ENCODE data around the gene SH3D21.
A peak's percentile ranks its signal among the peaks of the same experiment; 100 is the strongest.

Gene SH3D21

DNA sequence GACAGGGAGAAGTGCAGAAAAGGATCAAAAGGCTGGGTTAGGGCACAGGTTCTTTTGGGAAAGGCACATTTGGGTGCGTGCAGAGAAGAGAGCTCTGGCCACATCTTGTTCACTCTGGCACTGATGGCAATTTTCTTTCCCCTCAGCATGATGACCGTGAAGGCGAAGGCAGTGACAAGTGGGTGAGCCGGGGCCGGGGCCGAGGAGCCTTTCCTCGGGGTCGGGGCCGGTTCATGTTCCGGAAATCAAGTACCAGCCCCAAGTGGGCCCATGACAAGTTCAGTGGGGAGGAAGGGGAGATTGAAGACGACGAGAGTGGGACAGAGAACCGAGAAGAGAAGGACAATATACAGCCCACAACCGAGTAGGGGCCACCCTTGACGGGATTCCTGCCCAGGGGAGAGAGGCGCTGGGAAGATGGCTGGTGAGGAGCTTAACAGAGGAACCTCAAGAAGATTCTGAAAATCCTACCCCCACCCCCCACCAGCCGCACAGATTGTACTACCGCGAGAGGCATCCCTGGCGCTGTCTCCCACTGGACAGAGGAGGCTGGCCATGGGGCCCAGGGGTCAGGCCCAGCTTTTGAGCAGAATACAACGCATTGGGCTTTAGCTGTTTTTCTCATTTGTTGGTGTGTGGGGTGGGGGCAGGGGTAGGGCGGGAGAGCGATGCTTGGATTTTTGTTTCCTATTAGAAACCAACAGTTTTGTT, 2.4 kb upstream of the SH3D21 start:
- DNase-seq (ENCODE audit: low spot score) = no peak

DNA sequence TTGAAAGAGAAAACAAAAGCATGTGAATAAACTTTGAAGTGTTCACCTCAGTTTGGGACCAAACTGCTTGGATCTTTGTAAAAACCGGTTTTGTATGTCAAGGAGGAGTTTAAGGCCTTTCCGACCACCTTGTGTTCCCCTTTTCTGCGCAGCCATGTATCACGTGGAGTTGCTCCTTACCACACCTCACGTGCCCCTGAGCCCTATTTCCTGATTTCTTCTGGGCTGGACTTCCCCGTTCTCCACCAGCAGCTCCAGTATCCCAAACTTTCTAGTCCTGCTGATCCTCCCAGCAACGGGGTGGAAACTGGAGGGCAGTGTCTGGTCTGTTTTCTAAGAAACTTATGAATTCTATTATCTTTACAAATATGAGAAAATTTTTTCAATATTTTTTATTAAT, 1.6 kb upstream of the SH3D21 start:
- DNase-seq (ENCODE audit: low spot score) = no peak

DNA sequence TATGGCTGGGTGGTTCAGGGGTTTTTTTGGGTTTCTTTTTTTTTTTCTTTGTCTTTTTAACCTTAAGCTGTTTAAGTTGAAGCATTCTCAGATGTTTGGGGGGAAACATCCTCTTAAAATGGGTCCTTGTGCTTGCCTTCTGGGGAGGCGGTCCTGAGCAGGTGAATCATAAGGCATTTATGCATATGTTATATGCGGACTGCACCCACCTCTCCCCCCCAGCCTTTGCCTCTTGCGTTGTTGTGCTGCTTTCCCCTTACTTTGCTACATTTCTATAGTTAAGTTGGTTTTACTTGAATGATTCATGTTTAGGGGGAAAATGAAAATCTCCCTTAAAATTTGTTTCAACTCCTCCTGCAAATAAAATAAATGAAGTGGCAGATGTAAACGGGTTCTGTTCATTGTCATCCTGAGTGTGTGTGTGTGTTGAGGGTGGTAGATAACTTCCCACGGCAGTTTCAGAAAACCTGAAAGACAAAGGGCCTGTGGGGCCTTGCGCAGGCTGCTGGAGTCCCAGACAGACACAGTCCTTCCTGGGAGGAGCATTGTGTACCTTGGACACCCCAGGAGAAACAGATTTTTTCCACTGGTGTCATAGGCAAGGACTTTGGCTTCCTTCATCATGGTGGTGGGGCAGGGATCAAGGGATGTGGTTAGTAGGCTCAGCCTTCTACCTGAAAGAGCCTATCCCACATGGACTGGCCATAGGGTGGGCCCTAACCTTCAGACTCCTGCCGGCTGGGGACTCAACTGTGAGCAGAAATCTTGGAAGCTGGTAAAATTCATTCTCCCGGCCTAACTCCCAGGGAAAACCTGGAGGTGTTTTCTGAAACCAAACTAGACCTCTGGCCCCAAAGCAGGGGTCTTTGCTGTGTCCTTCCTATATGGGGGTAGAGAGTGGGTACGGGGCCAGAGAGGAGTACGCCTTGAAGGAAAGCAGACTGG, 926 bp upstream of the SH3D21 start:
- no peak for DNase-seq (ENCODE audit: low spot score)

DNA sequence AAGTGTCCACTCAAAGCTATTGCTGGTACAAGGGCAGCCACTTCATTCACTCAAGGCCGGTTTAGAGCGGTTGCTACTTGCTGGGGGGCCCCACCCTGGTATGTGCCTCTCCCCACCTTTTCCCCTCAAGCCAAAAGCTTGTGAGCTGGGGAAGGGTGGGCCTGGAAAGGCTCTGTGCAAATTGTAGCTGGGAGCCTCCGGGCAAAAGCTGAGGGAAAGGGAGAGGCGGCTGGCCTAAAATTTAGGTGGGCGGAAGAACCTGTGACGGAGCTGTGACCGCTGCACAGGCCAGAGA, 306 bp upstream of the SH3D21 start:
- DNase-seq (ENCODE audit: low spot score) = no peak

DNA sequence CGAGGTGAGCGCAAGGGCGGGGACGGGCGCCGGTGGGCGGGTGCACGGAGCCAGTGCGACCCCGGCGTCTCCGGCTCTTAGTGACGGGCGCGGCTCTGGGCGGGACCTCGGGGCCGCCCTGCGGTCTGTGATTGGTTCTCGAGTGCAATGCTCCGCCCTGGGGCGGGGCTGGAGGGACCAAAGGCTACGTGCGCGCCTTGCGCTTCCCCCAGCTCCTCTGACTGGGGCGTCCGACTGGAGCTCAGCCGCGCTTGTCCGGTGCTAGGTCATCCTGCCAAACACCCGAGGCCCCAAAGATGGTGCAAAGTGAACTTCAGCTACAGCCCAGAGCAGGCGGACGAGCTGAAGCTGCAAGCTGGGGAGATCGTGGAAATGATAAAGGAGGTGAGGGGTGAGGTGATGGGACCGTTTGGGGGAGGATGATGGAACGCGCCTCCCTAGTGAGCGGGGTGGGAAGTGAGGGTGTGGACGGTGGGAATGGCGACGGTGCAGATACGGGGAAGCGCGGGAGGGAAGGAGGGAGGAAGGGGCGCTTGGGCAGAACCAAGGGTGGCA, 811 bp downstream of the SH3D21 start:
- DNase-seq (ENCODE audit: low spot score) = peak; percentile 79

DNA sequence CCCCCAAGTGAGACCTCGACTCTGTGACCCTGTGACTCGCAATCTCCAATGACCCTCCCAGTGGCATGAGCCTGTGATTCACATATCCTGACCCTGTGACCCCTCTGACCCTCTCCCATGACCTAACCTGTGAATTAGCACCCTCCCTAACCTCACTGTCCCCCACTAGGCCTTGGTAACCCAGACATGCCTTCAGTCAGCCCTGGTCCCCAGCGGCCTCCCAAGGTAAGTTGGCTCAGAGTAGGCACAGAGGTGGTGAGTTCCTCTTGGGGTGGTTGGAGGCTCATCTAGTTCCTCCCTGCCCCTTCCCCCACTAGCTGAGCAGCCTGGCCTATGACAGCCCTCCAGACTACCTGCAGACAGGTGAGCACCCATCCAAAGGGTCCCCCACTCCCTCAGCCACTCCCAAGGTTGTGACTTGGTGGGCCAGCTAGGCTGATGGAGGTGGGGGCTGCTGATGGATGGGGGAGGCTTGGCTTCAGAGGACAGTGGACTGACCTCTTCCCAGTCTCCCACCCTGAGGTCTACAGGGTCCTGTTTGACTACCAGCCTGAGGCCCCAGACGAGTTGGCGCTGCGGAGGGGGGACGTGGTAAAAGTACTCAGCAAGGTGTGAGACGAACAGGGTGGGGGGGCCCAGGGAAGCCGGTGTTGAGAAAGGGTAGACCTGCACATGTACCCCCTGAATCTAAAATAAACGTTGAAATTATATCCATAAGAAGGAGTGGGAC, 1.6 kb downstream of the SH3D21 start:
- no peak for DNase-seq (ENCODE audit: low spot score)

DNA sequence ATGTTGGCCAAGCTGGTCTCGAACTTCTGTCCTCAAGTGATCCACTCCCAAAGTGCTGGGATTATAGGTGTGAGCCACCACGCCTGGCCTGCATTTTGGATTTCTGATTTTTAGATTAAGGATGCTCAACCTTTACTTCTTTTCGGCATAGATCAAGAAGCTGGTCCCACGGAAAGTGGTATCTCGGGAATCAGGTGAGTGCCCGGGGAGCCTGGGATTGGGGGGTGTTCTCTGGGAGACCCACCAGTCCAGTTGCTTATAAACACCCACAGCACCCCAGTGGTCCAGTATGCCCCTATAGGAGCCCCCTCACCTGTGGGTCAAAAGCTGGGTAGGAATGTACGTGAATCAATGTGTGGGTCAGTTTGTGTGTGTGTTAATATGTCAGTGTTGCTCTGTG, 3.2 kb downstream of the SH3D21 start:
- no peak for DNase-seq (ENCODE audit: low spot score)

DNA sequence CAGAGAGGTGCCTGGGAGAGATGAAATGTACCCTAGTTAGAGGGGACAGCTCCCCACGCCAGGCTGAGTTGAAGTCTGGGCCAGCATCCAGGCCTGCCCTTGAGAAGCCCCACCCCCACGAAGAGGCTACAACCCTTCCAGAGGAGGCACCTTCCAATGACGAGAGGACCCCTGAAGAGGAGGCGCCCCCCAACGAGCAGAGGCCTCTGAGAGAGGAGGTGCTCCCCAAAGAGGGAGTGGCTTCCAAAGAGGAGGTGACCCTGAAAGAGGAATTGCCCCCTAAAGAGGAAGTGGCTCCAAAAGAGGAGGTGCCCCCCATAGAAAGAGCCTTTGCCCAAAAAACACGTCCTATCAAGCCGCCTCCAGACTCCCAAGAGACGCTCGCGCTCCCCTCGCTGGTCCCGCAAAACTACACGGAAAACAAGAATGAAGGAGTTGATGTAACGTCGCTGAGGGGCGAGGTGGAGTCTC, 14.2 kb downstream of the SH3D21 start:
- DNase-seq (ENCODE audit: low spot score) = no peak

DNA sequence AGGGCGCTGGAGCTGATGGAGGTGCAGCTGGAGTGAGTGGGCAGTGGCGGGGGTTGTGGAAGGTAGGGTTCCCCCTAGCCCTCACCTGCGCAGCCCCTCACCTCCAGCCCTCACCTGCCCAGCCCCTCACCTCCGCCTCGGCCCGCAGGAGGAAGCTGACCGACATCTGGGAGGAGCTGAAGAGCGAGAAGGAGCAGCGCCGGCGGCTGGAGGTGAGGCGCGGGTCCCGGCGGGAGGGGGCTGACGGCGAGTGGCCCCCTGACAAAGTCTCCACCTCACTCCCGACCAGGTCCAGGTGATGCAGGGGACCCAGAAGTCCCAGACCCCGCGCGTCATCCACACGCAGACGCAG, 14.6 kb downstream of the SH3D21 start:
- no peak for DNase-seq (ENCODE audit: low spot score)

DNA sequence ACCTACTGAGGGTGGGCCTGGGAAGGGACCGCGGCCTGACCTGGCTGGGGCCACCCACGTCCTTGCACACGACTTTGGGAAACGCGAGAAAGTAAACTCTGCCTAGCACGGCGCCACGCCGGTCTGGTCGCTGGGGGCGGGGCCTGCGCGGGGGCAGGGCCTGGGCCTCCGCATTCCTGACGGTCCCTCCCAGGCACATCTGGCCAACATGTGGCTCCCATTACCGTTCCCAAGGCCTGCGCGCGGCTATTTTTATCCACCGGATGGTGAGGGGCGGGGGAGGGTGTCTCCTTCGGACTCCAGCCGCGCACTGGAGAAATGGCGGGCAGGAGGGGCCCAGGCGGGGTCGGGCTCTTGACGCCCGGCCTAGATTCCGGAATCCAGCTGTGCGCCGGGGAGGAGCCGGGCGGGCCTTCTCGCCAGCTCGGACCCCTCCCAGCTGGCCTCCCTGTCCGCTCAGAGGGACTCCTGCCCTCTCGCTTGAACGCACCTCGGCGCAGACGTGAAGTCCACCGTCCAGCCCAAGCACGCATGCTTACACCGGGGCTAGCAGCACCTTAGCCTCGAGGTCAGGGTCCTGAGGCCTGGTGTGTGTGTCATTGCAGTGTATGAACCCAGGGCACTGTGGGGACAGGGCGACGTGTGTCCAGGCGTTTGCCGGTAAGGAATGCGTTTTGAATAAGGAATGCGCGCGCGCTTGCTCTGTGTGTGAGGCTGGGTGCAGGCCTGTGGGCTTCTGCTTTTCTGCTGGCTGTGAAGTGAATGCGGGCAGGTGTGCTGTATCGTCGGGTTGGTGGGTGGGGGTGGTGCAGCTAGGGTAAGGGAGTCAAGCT, 15.2 kb downstream of the SH3D21 start:
- no peak for DNase-seq (ENCODE audit: low spot score)

DNA sequence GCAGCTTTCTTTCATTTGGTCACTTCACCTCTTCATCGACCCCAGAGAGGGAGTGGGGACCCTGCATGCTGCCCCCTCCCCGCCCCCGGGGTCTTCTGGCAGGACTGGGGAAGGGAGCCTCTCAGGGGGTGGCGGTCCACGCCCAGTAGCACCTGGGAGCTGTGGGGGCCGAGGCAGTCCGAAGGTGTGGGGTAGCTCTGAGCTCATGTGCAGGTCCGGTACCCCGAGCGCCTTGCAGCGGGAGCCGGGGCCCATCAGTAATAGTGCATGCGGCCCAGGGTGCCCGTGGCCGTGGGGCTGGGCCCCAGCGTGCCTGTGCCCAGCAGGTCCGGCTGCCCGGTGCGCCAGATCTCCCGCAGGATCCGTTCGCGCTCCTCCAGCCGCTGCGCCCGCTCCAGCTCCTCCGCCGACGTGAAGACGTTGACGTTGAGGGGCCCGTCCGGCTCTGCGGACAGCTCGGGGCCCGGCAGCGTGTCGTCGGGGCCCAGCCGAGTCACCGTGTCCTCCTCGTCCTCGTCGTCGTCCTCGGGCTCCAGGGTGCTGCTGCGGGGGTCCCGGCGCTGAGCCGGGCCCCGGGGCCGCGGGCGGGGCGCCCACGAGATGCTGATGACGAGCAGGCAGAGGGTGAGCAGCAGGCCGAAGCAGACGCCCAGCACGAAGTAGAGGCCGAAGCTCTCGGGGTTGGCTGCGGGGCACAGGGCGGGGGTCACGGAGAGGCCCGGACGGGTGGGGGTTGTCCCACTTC, 16.0 kb downstream of the SH3D21 start:
- DNase-seq (ENCODE audit: low spot score) = no peak

DNA sequence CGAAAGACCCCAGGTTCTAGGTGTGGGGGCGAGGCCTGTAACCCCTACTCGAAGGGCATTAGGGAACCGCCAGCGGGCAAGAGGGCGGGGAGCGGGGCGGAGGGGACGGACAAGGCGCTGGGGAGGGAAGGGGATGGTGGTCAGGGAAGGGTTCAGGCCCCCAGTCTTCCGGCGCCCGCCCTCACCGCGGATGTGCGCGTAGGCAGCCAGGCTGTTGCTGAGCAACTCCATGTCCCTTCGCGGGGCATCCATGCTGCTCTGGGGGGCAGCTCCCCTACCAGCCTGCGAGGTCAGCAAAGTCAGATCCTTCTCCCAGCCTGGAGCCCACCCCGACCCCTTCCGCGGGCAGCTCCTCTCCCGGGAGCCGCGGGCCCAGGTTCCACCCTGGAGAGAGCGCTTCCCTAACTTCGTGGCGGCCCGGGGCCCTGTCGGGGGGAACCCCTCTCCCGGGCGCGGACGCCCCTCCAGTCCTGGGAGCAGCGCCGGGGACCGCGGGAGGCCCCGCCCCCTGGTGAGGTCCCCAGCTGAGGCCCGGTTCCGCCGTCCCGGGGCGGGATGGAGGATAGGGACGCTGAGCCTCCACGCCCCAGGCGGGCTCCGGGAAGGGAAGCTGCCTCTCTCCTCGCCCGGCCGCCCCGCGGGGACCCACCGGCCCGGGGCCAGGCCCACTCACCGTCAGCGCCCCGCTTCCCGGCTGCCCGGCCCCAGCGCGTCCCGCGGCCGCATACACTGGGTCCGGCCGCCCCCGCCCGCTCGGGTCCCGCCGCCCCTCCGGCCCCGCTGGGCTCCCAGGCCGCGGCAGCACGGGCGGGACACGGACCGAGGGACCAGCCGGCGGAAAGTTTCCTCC, 16.8 kb downstream of the SH3D21 start:
- no peak for DNase-seq (ENCODE audit: low spot score)

DNA sequence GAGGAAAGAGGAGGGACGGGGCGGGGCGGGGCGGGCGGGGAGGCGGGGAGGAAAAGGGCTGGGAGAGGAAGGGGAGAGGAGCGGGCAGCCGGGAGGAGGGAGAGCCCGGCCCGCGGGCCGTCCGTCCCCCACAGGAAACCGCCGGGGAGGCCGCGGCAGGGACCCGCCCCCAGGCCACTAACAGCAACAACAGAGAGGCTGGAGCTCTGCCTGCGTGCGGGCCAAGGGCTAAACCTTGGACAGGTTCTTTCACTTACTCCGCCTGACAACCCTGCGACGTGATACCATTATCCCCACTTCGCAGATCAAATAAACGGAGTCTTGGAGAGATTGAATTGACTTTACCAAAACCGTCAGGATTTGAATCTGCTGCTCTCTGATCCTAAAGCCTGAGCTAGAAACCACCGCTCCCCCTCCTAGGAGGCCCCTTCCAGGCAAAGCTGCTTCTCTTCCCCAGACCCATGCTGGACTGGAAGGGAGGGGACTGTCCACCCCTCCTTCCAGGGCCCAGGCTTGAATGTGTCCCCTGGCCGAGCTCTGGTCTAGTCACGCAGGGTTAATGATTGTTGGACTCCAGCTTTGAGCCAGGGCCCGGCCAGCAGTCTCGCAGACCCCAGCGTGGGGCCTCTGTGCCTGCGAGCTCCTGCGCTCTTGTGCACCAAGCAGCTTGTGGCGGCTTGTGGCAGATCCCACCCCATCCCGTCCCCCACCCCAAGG, 17.6 kb downstream of the SH3D21 start, which contains the start of gene EVA1B:
Gene EVA1B (minus strand): TSS at position 10 of the 717 bp plus-strand sequence. CDS start 608 bp downstream, outside the sequence.
- DNase-seq (ENCODE audit: low spot score) = no peak

DNA sequence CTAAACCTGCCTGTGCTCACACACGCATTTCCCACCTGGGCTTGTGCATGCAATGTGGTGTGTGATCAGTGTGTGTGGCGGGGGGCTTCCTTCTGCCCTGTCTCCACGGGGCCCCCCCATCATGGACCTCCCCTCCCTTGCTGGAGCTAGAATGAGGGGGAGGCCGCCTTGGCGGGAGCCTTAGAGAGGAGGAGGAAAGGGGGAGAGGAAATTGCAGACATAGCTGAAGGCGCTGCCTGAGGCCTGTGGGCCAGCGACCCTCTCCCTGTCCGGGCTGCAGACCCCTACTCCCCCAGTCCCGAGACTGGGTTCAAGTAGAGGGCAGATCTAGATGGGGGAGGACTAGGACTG, 18.2 kb downstream of the SH3D21 start:
- DNase-seq (ENCODE audit: low spot score) = no peak

DNA sequence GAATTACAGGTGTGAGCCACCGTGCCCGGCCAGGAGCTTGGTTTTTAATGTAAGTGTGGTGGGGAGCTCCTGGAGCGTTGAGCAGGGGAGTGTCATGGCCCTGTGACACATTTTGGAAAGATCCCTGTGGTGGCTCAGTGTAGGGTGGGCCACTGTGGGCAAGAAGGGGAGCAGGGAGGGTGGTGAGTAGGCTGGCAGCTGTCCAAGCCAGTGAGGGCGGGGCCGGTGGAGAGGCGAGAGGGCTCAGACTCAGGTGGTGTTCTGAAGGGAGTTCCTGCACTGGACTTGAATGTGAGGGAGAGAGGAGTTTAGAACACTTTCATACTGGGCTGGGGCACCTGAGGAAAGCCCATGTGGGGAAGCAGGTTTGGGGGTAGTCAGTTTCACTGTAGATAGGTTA, 20.3 kb downstream of the SH3D21 start:
- no peak for DNase-seq (ENCODE audit: low spot score)

DNA sequence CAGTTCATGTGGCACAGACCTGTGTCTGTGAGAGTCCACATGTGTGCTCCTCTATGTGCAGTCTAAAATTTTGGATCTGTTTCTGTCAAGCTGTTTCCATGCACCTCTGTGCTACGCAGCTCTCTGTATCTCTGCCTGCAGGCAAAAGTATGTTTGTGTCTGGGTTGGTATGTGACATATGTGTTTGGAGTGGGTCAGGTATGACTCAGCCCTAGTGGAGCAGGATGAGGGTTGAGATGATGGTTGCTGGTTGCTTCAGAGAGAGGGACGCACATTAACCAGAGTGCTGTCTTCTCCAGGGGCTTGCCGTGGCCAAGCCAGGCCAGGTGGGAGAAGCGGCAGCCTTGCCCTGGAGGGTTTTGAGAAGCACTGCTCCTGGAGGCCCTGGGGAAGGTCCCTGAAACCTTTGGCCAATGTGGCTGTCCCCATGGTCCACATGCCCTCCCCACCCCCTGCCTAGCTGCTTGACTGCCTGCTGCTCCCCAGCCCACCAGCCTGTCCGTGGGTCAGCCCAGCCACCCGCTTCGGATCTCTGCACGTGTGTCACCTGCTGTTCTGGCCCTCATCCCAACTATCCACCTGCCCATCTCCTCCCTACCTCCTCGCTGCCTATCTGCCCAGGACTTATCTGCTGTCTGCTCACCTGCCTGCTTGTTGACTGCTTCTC, 21.4 kb downstream of the SH3D21 start:
- no peak for DNase-seq (ENCODE audit: low spot score)

DNA sequence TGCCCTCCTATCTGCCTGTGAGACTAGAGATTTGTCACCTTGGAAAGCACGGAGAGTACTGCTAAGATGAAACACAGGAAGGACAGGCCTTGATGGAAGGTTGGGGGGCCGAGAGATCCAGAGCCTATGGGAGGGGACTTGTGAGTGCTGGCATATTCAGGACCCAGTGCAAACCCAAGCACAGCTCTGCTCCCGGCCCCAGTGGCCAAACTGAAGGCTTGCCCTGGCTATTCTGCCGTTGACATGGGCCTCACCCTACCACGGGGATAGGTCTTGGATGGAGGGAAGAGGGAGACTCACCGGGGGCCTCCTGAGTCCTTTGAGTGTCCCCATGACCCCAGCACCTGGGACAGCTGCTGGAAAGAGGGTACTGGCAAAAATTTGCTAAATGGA, 21.9 kb downstream of the SH3D21 start:
- DNase-seq (ENCODE audit: low spot score) = no peak

DNA sequence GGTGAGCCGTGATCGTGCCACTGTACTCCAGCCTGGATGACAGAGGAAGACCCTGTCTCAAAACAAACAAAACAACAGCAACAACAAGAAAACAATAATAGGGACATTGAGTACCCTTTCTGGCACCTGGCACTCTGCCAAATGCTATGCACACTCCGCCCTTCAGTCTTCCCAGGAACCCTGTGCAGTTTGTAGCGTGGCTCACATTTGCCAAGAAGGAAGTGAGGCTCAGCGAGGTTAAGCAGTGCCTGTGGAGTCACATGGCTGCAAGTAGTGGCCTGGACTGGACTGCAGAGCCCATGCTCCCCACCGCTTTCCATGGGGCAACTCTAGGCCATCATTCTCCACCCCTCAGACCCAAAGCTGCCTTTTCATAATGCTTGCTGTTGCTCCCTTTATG, 22.5 kb downstream of the SH3D21 start:
- DNase-seq (ENCODE audit: low spot score) = no peak

DNA sequence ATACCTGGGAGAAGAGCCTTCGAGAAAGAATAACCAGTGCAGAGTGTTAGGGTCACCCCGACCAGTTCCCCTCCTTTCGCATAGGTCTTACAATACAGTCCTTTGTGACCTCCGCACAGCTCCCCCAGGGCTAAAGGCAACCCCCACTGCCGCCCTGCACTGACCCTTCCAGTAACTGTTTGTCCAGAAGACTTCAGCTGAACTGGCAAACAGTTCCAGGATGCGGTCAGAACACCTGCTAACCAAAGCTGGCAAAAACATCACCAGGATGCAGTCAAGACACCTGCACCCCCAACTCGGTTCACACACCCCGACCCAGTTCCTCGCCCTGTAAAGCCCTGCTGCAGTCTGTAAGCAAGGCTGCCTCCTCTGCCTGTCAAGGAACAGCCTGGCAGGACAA, 23.6 kb downstream of the SH3D21 start:
- no peak for DNase-seq (ENCODE audit: low spot score)
